Fibroblast of lung (primary cell): ENCODE data around the gene YJU2.

Experiments used
- EZH2 ChIP-seq: IDR thresholded peaks from 2 replicates; pipeline ENCODE4 v1.5.1; 2012; ENCODE audit warnings: low read length, control low read depth, mild to moderate bottlenecking; ENCODE audit errors: missing control alignments
- TF ChIP-seq, protein P1 (sequence below), 2 donors: IDR thresholded peaks in 1 of 2; conservative IDR thresholded peaks in 1 of 2; 1 replicate in 1 of 2; 2 replicates in 1 of 2; pipeline ENCODE4 v1.5.1; 2011 to 2012; ENCODE audit warnings: low read length in 2 of 2, control low read depth in 1 of 2, inconsistent platforms in 1 of 2, low read depth in 1 of 2, mild to moderate bottlenecking in 1 of 2

DNA sequence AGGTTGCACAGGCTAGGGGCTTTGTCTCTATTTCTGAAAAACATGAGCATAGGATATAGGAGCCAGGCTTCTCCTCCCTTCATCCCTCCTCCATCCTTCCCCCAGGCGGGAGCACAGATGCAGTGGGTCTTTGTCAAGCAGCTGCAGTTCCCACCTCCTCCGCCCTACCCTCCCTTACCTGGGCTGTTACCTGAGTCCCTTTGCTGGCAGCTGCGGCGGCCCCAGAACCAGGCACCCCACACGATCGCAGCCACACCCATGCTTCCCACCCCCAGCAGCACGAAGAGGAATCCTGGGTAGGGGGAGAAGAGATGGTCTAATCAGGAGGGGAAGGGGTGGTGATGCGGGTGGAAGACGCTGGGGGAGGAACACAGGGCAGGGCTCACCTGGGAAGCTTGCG lies 47.5 kb downstream of the YJU2 start:
- TF ChIP-seq, protein P1, sequence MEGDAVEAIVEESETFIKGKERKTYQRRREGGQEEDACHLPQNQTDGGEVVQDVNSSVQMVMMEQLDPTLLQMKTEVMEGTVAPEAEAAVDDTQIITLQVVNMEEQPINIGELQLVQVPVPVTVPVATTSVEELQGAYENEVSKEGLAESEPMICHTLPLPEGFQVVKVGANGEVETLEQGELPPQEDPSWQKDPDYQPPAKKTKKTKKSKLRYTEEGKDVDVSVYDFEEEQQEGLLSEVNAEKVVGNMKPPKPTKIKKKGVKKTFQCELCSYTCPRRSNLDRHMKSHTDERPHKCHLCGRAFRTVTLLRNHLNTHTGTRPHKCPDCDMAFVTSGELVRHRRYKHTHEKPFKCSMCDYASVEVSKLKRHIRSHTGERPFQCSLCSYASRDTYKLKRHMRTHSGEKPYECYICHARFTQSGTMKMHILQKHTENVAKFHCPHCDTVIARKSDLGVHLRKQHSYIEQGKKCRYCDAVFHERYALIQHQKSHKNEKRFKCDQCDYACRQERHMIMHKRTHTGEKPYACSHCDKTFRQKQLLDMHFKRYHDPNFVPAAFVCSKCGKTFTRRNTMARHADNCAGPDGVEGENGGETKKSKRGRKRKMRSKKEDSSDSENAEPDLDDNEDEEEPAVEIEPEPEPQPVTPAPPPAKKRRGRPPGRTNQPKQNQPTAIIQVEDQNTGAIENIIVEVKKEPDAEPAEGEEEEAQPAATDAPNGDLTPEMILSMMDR (conservative IDR thresholded peaks at IDR 0.05 in 1 of 2, IDR thresholded peaks at IDR 0.05 in 1 of 2; ENCODE audit: low read depth in 1 of 2, low read length in 2 of 2): no peak
- TF ChIP-seq EZH2: no peak
